ENCODE results near the gene OXNAD1.
A peak's percentile ranks its signal among the peaks of the same experiment; 100 is the strongest.

The OXNAD1 gene

DNA sequence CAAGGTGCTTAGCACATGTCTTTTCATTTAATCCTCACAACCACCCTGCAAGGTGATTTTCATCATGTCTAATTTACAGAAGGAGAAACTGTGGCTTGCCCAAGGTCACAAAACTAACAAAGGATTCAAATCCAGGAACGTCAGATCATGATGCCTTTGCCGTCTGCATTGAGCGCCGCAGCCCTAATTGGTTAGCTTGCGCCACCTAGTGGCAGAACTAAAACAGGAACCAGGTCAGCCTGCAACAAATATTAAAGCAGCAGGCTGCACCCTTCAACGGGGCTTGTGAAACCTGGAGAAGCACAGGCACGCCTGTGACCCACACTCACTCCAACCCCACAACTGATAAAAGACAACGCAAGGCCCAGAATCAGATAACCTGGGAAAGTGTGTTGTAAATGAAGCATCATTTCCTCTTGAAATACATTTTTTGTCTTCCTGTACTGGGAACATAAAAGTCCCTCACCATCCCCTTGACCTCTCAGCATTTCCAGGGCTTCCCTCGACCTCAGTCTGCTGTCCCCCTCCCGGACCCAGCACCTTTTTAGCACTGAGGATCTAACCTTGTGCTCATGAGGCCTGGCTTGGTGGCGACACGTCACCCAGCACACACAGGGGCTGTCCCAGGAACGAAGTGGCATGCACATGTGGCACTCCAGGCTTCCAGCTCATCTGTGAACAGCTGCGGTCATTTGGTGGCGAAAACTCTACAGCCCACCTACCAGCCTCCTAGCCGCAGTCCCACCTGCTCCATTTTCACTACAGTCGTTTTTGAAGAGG lies 17.5 kb upstream of the OXNAD1 start:
- peak; percentile 27 to 75 for DNase-seq

DNA sequence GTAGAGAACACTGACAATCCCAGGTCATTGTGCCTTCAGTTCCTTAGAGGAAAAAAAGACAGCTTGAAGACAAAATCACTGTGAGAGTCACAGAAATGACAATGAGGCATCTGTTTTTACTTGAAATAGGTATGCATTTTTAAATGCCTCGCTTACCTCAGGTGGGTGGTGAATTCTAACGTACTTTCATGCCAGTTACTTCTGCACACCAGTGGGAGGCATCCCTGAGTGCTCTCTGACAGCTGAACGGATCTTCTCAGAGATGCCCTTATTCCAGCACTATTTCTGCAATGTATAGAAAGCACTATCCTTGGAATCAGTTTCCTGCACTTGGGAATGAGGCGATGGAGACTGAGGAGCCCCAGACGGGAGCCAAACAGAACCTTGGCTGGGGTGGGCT lies 16.5 kb upstream of the OXNAD1 start:
- DNase-seq, result no peak

DNA sequence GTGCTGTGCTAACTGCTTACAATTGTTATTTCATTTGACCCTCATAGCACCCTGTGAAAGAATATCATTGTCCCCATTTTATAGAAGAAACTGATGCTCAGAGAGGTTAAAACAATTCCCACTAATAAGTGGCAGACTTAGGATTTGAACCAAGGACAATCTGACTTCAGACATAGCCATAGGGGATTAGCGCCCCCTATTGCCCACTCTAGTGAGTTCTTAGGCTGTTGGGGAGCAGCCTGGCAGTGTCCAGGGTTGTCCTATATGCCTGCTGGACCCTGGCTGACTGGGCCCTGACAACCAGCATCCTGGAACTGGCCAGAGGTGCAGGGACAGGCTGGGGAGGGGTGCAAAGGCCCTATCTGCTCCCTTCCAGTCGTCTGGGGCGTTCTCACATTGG lies 15.7 kb upstream of the OXNAD1 start:
- peak in 1 of 2 experiments; percentile 49 for DNase-seq

DNA sequence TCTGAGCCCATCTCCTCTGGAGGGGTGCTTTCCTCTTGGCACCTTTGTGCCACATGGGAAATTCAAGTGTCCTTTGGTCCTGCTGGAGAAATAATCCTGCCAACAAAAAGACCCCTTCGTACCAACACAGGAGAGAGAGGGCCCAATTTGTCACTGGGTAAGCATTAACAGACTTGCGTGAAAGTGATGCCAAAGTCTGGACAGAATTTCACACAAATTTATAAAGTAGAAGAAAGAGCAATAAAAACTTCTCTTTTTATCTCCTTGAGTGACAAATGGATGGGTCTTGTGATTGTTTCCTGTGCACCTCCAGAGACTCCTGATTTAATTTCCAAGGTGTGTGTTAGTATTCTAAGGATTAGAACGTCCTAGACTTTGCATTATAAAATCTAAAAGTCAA lies 15.1 kb upstream of the OXNAD1 start:
- DNase-seq, result no peak

DNA sequence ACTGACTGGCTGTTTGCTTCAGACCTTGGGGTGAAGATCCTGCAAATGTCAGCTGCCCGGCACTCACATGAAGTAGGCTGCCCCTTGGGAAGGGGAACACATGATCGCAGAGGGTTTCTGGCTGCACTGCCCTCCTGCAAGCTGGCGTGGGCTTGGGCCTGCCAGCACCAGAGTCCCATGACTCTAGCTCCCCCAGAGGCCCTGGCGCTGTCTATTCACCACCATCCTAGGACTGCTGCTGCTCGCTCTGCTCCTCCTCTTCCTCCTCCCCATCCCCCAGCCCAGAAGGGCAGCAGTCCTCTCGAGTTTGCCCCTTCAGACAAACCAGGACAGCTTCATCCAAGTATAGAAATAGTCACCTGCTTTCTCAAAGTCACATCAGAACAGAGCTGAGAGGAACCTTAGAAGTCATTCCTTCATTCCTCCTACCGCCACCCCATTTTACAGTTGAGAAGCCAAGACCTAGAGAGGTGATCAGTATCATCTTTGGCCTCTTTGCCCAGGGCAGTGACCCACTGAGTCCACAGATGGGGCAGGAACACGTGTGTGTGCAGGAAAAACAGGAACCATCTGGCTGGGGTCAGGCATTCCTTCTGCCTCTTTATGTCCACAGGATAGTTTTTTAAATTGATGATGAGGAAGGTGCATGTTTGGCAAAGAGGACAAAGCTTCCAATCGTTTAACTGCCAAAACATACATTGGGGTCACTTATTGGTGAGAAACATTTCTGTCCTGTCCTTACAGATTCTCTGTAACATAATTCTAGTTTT lies 13.5 kb upstream of the OXNAD1 start:
- no peak for DNase-seq

DNA sequence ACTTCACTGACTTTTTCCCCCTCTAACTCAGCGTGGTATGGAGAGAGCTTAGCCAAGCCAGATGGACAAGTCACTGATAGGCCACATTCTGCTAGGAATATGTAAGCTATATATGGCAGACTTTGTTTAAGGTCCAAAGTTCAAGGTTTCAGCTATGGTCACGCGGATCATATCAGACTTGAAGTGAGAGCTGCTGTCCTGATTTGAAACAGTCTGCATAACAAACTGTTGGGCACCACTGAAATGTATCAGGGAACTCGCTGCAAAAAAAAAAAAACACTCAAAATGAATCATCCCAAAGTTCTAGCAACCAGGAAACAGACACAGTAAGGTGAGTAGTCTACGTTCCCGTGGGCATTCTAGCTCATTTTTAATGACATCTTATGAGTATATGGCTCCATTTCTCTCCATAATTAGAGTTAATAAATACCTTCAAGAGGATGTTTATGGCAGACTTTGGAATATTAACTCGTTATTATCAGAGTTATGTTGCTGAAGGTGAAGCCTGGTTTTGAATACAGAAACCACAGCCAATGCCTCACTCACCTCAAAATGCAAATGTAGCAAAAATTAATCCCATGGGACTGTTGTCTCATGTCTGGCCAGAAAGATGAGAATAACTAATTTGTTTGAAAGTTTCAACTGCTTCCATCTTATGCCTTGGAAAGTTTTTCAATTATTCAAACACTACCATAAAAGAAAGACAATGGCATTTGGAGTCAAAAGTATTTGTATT lies 12.6 kb upstream of the OXNAD1 start:
- DNase-seq, result no peak

DNA sequence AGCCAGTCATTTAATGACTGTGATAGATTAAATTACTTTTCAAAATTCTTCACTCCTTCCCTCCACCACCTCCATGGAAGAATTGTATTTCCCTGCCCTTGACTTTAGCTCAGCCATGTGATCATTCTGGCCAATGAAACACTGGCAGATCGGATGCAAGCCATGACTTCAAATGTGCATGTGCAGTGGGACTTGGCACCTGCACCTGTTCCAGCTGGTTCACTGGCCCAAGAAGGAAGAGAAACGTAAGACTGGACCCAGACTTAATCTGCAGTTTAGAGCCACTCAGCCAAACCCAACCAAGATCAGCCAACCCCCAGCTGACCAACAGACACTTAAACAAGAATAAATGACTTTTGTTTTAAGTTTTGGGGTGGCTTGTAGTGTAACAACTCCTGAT lies 12.0 kb upstream of the OXNAD1 start:
- no peak for DNase-seq

DNA sequence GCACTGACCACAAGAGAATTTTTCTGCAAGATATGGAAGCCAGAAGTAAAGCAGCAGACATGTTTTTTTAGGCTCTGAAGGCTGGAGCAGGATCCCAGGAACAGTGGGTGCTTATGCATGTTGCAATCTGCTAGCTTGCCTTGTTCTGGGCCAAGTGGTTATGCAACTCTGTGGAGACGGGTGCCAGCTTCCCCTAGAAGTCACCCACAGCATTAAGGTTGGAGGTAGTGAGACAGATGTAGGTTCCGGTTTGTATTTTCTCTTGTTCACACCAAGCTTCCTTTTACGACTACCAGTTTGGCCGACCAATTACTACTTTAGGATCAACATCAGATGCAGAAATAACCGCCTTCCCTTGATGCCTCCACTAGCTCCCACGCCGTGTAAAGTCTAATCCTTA lies 11.4 kb upstream of the OXNAD1 start:
- DNase-seq, result no peak

DNA sequence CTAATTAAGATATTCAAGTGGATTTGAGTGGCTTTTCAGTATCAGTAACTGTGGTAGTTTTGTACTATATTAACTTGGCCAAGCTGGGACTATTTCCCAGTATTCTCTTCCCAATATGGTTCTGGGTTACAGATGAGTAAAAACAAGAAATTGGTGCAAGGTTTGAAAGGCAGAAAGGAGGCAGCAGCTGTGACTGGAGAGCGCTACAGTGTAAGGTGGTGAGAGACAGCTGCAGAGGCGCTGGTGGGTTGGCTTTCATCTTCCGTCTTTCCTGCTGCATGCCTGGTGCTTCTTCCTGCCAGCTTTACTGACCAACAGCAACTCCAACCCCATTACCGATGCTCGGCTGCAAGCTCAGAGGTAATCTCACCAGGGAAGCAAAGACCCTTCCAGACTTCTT lies 10.1 kb upstream of the OXNAD1 start:
- DNase-seq, result no peak

DNA sequence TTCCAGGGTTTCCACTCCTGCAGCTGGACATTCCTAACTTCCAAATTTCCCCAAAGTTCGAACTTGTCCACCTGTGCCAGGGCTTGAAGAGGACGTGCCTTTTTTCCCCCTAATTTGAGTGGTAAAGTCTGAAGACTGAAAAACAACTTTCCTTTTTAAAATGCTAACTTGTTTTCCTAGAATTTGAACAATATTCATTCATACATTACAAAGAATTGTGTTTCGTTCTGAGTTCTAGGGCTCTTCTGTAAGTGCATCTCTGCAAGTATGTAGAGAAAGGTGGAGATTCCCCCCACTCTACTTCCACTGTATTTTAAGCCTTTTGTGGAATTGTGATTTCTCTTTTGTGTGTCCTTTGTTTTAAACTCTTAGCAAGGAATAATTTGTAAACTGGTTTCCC lies 9.7 kb upstream of the OXNAD1 start:
- no peak for DNase-seq

DNA sequence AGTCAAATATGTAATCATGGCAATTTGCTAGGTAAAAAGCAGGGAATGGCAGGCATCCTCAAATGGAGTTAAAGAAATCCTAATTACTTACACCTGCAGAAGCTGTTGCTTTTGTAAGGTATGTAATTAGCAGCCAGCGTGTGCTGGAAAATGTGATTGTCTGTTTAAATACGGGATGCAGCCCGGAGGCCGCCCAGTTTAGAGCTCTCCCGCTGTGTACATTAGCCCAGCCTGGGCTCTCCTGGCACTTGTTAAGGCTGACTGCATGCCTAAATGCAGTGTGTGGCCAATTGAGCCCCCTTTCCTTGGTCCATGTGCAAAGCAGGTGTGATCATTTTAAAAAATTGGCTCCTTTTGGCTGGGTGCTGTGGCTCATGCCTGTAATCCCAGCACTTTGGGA lies 9.3 kb upstream of the OXNAD1 start:
- no peak for DNase-seq

DNA sequence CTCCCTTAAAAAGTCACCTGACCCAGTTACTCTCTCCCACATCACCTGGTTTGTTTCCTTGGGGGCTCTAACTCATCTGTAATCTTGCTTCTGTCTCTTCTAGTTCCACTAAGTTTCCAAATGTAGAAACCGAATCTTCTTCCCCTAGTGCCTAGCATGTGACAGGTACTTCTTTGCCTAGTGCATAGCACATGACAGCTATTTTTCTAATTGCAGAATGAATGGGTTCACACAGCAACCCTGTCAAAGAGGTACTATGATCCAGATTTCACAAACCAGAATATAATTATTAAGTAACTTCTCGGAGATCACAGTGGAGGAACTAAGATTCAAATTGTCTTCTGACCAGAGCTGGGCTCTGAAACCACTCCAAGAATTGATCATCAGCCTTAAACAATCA lies 7.7 kb upstream of the OXNAD1 start:
- DNase-seq, result no peak

DNA sequence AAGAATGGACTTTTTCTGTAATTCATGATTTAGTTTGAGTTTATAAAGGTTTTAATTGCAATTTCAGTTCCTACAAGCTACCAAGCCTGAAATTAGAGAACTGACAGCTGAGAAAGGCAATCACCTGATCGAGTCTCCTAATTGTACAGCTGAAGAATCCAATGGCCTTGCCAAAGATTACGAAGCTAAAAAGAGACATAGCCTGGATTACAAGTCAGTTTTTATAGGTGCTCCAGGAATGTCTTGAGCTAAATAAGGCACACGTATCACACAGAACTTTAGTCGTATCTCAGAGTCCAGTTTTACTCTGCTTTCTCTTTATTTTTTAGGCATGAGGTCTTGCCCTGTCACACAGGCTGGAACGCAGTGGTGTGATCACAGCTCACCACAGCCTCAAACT lies 6.8 kb upstream of the OXNAD1 start:
- no peak for DNase-seq

DNA sequence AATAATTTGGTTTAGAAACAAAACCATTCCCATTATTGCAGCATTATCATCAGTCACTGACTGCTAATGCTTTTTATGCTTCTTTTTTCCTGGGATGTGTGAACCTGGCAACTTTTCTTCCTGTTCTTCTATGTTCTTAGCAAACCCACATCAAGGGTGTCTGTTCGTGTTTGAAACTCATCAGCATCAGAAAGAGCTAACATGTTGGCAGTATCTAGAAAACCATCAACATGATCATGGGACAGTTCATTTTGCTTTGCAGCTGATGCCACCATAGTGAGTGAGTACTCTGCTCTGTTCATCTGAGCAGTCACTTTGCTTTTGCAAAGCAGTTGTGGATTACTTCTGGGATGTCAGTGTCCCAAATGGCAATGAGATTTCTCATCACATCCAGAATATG lies 6.1 kb upstream of the OXNAD1 start:
- DNase-seq, result no peak

DNA sequence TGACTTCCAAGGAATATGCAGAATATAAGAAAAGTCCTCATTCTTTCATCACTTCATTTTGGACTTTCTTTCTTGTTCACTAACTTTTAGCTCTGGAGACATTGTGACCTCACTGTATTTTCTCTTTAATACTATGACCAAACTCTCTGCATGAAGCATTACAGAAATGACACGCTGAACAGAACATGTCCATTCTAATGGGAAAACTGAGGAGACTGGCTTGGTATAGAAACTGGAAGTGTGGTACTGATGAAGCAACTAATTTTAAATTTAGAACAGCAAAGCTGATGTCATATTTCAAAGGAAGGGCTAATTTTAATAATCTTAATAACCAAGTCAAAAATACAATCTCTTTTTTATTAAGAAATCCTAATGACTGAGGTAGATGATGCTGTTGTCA lies 5.0 kb upstream of the OXNAD1 start:
- no peak for DNase-seq

DNA sequence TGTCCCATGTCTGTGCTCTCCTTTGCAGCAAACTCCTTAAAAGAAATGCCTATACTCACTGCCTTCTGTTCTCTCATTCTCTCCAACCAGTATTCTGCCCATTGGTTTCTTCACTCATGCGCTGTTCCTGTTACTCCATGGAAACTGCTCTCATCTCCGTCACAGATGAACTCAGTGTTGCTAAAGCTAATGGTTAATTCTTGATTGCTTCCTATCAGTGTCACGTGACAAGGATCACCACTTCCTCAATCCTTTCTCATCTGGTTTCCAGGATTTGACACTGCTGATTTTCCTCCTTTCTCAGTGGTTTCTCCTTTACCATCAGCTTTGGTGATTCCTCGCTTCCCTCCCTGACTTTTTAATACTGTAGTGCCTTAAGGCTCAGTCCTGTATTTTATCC lies 2.8 kb upstream of the OXNAD1 start:
- no peak for DNase-seq

DNA sequence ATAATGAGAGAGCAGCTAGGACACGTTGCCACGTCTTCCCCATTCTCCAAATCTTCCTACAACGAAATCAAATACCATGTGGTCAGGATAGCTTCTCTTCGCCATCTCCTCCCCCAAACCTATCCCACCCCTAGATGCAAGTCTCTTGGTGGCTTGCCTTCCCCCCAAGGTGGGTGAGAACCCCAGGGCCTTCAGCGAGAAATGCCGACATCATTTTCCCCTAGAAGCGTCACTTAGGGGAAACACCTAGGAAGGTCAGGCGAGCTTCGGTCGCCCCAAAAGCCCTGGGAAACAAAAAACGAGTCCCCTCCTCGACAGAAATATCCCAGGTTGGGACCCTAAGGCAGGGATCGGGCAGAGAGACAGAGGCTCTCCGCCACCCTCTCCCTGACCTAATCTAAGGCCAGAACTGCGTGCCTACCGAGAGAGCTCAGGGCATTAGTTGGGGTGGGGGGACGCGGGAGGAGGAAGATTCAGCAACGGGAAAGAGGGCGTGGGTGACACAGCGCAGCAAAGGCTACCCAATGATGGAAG lies 771 bp upstream of the OXNAD1 start:
- no peak for DNase-seq

DNA sequence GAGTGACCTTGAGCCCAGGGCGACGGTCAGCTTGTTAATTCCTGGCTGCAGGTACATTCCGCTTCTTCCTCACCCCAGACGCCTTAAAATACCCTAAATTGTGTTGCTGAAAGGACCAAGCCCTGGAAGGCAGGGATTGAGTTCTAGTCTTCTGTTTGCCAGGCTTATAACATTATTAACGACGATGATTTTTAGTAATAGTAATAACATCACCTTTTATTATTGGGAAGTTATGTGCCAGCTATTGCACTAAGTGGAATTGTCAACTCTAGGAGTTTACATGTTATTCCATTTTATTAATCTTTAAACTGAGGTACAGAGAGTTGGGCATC lies 409 bp downstream of the OXNAD1 start:
- DNase-seq, result no peak

DNA sequence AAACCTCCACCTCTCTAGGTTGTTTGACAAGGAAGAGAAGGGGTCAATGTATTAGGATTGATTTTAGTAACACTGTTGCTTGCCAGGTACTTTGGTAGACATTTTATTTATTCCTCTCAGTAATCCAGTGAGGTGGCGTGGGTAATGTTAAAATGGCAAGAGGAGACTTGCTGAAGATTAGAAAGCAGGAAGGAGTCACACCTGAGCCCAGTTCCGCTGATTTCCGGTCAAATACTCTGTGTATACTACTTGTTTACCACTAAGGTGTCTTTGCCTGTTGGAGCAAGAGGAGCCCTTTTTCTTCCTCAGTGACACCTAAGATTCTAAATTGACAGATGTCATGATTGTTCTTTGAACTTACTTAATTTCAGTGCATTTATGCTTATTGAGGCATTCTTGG lies 1.7 kb downstream of the OXNAD1 start:
- no peak for DNase-seq

DNA sequence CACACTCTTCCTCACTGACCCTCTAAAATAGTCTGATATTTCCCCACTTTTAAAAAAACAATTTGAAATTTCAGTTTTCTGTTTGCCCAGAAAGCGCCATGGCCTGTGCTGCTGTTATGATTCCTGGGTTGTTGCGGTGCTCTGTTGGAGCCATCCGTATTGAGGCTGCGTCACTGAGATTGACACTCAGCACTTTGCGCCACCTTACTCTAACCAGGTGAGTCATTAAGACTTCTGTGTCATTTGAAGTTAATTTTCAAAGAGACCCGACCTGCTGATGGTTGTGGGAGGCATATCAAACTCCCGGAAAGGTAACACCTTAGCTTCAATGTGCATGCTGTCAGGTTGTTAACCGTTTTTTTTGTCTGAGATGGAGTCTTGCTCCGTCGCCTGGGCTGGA lies 5.8 kb downstream of the OXNAD1 start:
- no peak for DNase-seq

DNA sequence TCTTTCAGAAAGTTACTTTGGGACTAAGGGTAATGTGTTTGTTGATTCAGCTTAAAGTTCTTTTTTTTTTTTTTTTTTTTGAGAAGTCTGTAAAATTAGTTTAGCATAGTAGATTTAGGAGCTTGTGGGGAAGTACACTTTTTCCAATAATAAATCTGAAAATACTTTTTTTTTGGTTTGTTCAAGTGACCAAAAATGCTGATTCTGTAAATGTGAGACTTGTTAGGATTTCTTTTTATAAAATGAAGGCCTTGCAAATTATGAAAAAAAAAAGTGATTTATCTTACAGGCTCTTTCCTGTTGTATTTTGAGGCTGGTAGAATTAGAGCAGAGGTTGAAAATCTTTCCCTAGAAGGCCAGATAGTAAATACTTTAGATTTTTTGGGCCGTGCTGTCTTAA lies 7.6 kb downstream of the OXNAD1 start:
- DNase-seq, result no peak

DNA sequence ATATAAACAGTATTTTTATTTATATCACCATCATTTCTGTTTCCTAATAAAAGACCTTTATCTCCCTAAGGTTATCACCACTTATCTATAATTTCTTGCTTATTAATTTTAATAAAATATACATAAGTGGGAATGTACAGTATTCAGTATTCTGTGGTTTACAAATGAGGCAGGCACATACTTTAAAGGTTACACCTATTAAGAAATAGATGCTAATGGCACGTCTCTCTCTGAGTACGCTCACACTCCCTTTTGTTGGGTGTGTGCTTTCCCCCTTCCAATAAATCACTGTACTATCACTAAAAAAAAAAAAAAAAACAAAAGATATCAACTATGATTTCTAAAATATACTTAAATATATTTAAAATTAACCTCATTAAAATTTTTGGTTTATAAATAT lies 8.9 kb downstream of the OXNAD1 start:
- no peak for DNase-seq

DNA sequence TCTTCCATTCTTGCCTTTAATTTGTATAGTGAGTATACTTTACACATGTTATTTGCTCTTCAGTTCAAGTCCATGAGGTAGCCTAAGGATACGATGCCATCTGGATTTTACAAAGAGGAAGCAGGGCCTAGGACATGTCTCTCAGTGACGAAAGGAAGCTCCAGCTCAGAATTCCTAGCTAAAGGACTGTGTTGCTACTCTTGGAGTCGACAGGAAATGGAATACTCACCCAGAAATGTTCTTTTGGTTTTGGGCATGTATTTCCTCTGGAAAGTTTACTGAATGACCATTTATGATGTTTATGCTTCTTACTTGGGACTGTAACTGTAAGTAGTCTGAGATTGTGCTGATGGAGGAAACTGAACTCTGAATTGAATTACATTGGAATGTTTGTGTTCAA lies 12.5 kb downstream of the OXNAD1 start:
- DNase-seq, result no peak

All from SW 1271 (cell line).